H7 (cell line): ENCODE measurements around the gene MTF2. TPM values are rescaled to one million over a fixed set of nuclear protein-coding genes. Genes with fewer than 3 reads are reported as not detected.

Source experiments
- DNase-seq: peaks from one replicate; pipeline ENCODE4 v3.0.0; 2012
- H3K27me3 ChIP-seq: 2 replicates; pipeline ENCODE4 v1.6.0; 2011; ENCODE audit warnings: mild to moderate bottlenecking, low read length; ENCODE audit not compliant: control insufficient read depth, insufficient read depth
- H3K36me3 ChIP-seq: replicated peaks from 2 replicates; pipeline ENCODE4 v1.5.1; 2011; ENCODE audit warnings: low read length; ENCODE audit not compliant: control insufficient read depth, insufficient read depth
- H3K4me3 ChIP-seq: 2 replicates; pipeline ENCODE4 v1.5.1; 2011; ENCODE audit warnings: low read depth, mild to moderate bottlenecking, control low read depth, low read length, moderate library complexity; ENCODE audit not compliant: insufficient read depth
- total RNA-seq: library from RNA; depleted of rRNA; stranded (reverse); fragments of >200 nt; shearing (Covaris generic); gene quantifications from 2 replicates; pipeline ENCODE4 v1.2.3, GENCODE V29; 2014

MTF2 gene
- total RNA-seq, 1 experiment from 2014 or later: 106 TPM

GRCh38 chr1:93107395-93107794, 28.3 kb downstream of the MTF2 start:
- DNase-seq: no peak
- Histone ChIP-seq H3K27me3 (no peaks in the 10 kb centered on the region), H3K4me3 (no peak overlapping the region), H3K36me3 (no peaks in the 10 kb centered on the region)

- Histone ChIP-seq H3K4me3 (no peak overlapping the region), H3K36me3 (no peaks in the 10 kb centered on the region), H3K27me3 (no peaks in the 10 kb centered on the region)
- DNase-seq: no peak
Measured at GRCh38 chr1:93108335-93108734, 29.3 kb downstream of the MTF2 start.

GRCh38 chr1:93109578-93109977, 30.5 kb downstream of the MTF2 start:
- Histone ChIP-seq H3K36me3 (no peaks in the 10 kb centered on the region), H3K27me3 (no peaks in the 10 kb centered on the region), H3K4me3 (no peak overlapping the region)
- DNase-seq: no peak

GRCh38 chr1:93111065-93111464, 32.0 kb downstream of the MTF2 start:
- no peak overlapping the region for H3K4me3 ChIP-seq
- DNase-seq: no peak
- H3K36me3 ChIP-seq: peaks cover 4% of the 10 kb centered on the region

GRCh38 chr1:93111561-93111960, 32.5 kb downstream of the MTF2 start:
- DNase-seq: no peak
- Histone ChIP-seq H3K36me3 (peaks cover 7% of the 10 kb centered on the region), H3K27me3 (no peaks in the 10 kb centered on the region), H3K4me3 (no peak overlapping the region)

More at GRCh38 chr1:93111065-93111464, 32.0 kb downstream of the MTF2 start:
- H3K27me3 ChIP-seq: no peaks in the 10 kb centered on the region

GRCh38 chr1:93113127-93113526, 34.0 kb downstream of the MTF2 start:
- Histone ChIP-seq H3K4me3 (no peak overlapping the region), H3K27me3 (no peaks in the 10 kb centered on the region), H3K36me3 (peaks cover 13% of the 10 kb centered on the region)
- no peak for DNase-seq

- Histone ChIP-seq H3K4me3 (no peak overlapping the region), H3K36me3 (peaks cover 13% of the 10 kb centered on the region), H3K27me3 (no peaks in the 10 kb centered on the region)
- no peak for DNase-seq
Measured at GRCh38 chr1:93114391-93114790, 35.3 kb downstream of the MTF2 start.

GRCh38 chr1:93120614-93121013, 41.5 kb downstream of the MTF2 start:
- peaks cover 10% of the 10 kb centered on the region for H3K36me3 ChIP-seq
- no peak overlapping the region for H3K4me3 ChIP-seq
- H3K27me3 ChIP-seq: no peaks in the 10 kb centered on the region
- no peak for DNase-seq

- Histone ChIP-seq H3K36me3 (peaks cover 3% of the 10 kb centered on the region), H3K4me3 (no peak overlapping the region), H3K27me3 (no peaks in the 10 kb centered on the region)
- no peak for DNase-seq
Measured at GRCh38 chr1:93123201-93123783, 44.2 kb downstream of the MTF2 start.

GRCh38 chr1:93124556-93125355, 45.7 kb downstream of the MTF2 start:
- no peak for DNase-seq
- H3K36me3 ChIP-seq: peaks cover 5% of the 10 kb centered on the region

GRCh38 chr1:93129507-93130099, 50.5 kb downstream of the MTF2 start:
- DNase-seq: no peak
- H3K36me3 ChIP-seq: peaks cover 13% of the 10 kb centered on the region
- H3K27me3 ChIP-seq: no peaks in the 10 kb centered on the region
- H3K4me3 ChIP-seq: no peak overlapping the region

More at GRCh38 chr1:93124556-93125355, 45.7 kb downstream of the MTF2 start:
- Histone ChIP-seq H3K4me3 (no peak overlapping the region), H3K27me3 (no peaks in the 10 kb centered on the region)

- Histone ChIP-seq H3K4me3 (no peak overlapping the region), H3K27me3 (no peaks in the 10 kb centered on the region), H3K36me3 (peaks cover 23% of the 10 kb centered on the region)
- DNase-seq: no peak
Measured at GRCh38 chr1:93132638-93133037, 53.6 kb downstream of the MTF2 start.

GRCh38 chr1:93136445-93136844, 57.4 kb downstream of the MTF2 start:
- Histone ChIP-seq H3K36me3 (peaks cover 22% of the 10 kb centered on the region), H3K4me3 (no peak overlapping the region), H3K27me3 (no peaks in the 10 kb centered on the region)
- DNase-seq: no peak

GRCh38 chr1:93137604-93138292, 58.7 kb downstream of the MTF2 start:
- no peaks in the 10 kb centered on the region for H3K27me3 ChIP-seq
- peaks cover 23% of the 10 kb centered on the region for H3K36me3 ChIP-seq
- H3K4me3 ChIP-seq: no peak overlapping the region
- no peak for DNase-seq
